Measurements from ENCODE around the gene NACC1.

NACC1 gene

GRCh38 chr19:13150187-13150930 is 32.3 kb downstream of the NACC1 start, which contains the start of the genes IER2 and STX10:
Gene IER2, plus strand, starts transcription at chr19:13150411. Its CDS starts 2,776 bp downstream, at chr19:13153187.
Gene STX10, minus strand, starts transcription at chr19:13150375. Its CDS starts 202 bp downstream, at chr19:13150173.
- H3K27ac ChIP-seq (ENCODE audit: low read length) = peak within 1 kb of the TSS; percentile 22; the same call in 1 of the 2 replicates
- peak within 1 kb of the TSS; percentile 91 for H3K4me3 ChIP-seq (ENCODE audit: low read length)
- no peaks in the 10 kb centered on the region for H4K20me1 ChIP-seq (ENCODE audit: insufficient read depth, low read length)
- TF ChIP-seq EZH2phosphoT487 (IDR thresholded peaks at IDR 0.05; ENCODE audit: low read length) = no peak
- TF ChIP-seq EZH2 (optimal IDR thresholded peaks at IDR 0.05; ENCODE audit: low read depth, low read length) = no peak
- TF ChIP-seq CTCF (IDR thresholded peaks at IDR 0.05; ENCODE audit: low read length) = peak; percentile 55
- no peaks in the 10 kb centered on the region for H3K9me2 ChIP-seq (replicated peaks; ENCODE audit: insufficient read depth, low read length)
- H3K27me3 ChIP-seq (replicated peaks; ENCODE audit: insufficient read depth, low read length) = peaks cover 25% of the 10 kb centered on the region
- H3K79me2 ChIP-seq (ENCODE audit: low read length) = peaks cover 3% of the 10 kb centered on the region; the same call in 1 of the 2 replicates
- peak within 1 kb of the TSS; percentile 84 for H3K9ac ChIP-seq (ENCODE audit: low read length)
- no peaks in the 10 kb centered on the region for H3K9me3 ChIP-seq (replicated peaks; ENCODE audit: insufficient read depth, low read length)
- H3K4me1 ChIP-seq (ENCODE audit: low read length) = peaks cover 30% of the 10 kb centered on the region
- peak; percentile 94 for DNase-seq
- H3F3A ChIP-seq (ENCODE audit: insufficient read depth, low read length) = no peaks in the 10 kb centered on the region
- no peaks in the 10 kb centered on the region for H3K36me3 ChIP-seq (replicated peaks; ENCODE audit: insufficient read depth, low read length)
- peak within 1 kb of the TSS; percentile 97 for H3K4me2 ChIP-seq (ENCODE audit: low read depth, low read length)
- H2AFZ ChIP-seq (ENCODE audit: low read length) = peak within 1 kb of the TSS; percentile 95

GRCh38 chr19:13150931-13151604 is 33.0 kb downstream of the NACC1 start:
- Histone ChIP-seq H3K4me2 (ENCODE audit: low read depth, low read length) (peak overlapping the region; percentile 97), H3K9ac (ENCODE audit: low read length) (peak overlapping the region; percentile 84), H3K79me2 (ENCODE audit: low read length) (peaks cover 3% of the 10 kb centered on the region; the same call in 1 of the 2 replicates), H3K9me3 (replicated peaks; ENCODE audit: insufficient read depth, low read length) (no peaks in the 10 kb centered on the region), H3F3A (ENCODE audit: insufficient read depth, low read length) (peaks cover 4% of the 10 kb centered on the region; the same call in 1 of the 2 replicates), H2AFZ (ENCODE audit: low read length) (peak overlapping the region; percentile 89), H3K36me3 (replicated peaks; ENCODE audit: insufficient read depth, low read length) (no peaks in the 10 kb centered on the region), H3K27ac (ENCODE audit: low read length) (peak overlapping the region; percentile 22; the same call in 1 of the 2 replicates), H3K4me3 (ENCODE audit: low read length) (peak overlapping the region; percentile 91), H3K9me2 (replicated peaks; ENCODE audit: insufficient read depth, low read length) (no peaks in the 10 kb centered on the region), H3K27me3 (replicated peaks; ENCODE audit: insufficient read depth, low read length) (peaks cover 31% of the 10 kb centered on the region), H3K4me1 (ENCODE audit: low read length) (peaks cover 32% of the 10 kb centered on the region), H4K20me1 (ENCODE audit: insufficient read depth, low read length) (no peaks in the 10 kb centered on the region)
- TF ChIP-seq EZH2 (optimal IDR thresholded peaks at IDR 0.05; ENCODE audit: low read depth, low read length) (no peak), CTCF (IDR thresholded peaks at IDR 0.05; ENCODE audit: low read length) (no peak), EZH2phosphoT487 (IDR thresholded peaks at IDR 0.05; ENCODE audit: low read length) (no peak)
- no peak for DNase-seq

GRCh38 chr19:13151605-13152355 is 33.7 kb downstream of the NACC1 start:
- H2AFZ ChIP-seq (ENCODE audit: low read length) = peak overlapping the region; percentile 89
- TF ChIP-seq EZH2 (optimal IDR thresholded peaks at IDR 0.05; ENCODE audit: low read depth, low read length) (no peak), EZH2phosphoT487 (IDR thresholded peaks at IDR 0.05; ENCODE audit: low read length) (no peak), CTCF (IDR thresholded peaks at IDR 0.05; ENCODE audit: low read length) (no peak)
- peak; percentile 96 for DNase-seq
- peak overlapping the region; percentile 84 for H3K9ac ChIP-seq (ENCODE audit: low read length)
- H3K9me3 ChIP-seq (replicated peaks; ENCODE audit: insufficient read depth, low read length) = no peaks in the 10 kb centered on the region
- H3K4me2 ChIP-seq (ENCODE audit: low read depth, low read length) = peak overlapping the region; percentile 97
- no peaks in the 10 kb centered on the region for H3K36me3 ChIP-seq (replicated peaks; ENCODE audit: insufficient read depth, low read length)
- H3K4me3 ChIP-seq (ENCODE audit: low read length) = peak overlapping the region; percentile 91
- H3K9me2 ChIP-seq (replicated peaks; ENCODE audit: insufficient read depth, low read length) = no peaks in the 10 kb centered on the region
- H4K20me1 ChIP-seq (ENCODE audit: insufficient read depth, low read length) = no peaks in the 10 kb centered on the region
- peaks cover 8% of the 10 kb centered on the region; the same call in 1 of the 2 replicates for H3F3A ChIP-seq (ENCODE audit: insufficient read depth, low read length)
- H3K4me1 ChIP-seq (ENCODE audit: low read length) = peaks cover 32% of the 10 kb centered on the region
- peaks cover 3% of the 10 kb centered on the region; the same call in 1 of the 2 replicates for H3K79me2 ChIP-seq (ENCODE audit: low read length)
- H3K27ac ChIP-seq (ENCODE audit: low read length) = peak overlapping the region; percentile 45; the same call in 1 of the 2 replicates
- peaks cover 36% of the 10 kb centered on the region for H3K27me3 ChIP-seq (replicated peaks; ENCODE audit: insufficient read depth, low read length)

Data from MM.1S (cell line).